GM19324 (cell line): ENCODE results near the gene NXF2B.
"Not testable (repeated sequence)": the region's sequence is repeated elsewhere in the genome, so short reads cannot be mapped to it uniquely, and the experiment has no call there.

Source experiments
- ATAC-seq: cut with Tn5 transposase; IDR thresholded peaks from one replicate; pipeline ENCODE4 v1.9.1; 2021; ENCODE audit warnings: mild to moderate bottlenecking, moderate library complexity; ENCODE audit not compliant: unreplicated experiment, low FRiP score

The NXF2B gene, protein sequence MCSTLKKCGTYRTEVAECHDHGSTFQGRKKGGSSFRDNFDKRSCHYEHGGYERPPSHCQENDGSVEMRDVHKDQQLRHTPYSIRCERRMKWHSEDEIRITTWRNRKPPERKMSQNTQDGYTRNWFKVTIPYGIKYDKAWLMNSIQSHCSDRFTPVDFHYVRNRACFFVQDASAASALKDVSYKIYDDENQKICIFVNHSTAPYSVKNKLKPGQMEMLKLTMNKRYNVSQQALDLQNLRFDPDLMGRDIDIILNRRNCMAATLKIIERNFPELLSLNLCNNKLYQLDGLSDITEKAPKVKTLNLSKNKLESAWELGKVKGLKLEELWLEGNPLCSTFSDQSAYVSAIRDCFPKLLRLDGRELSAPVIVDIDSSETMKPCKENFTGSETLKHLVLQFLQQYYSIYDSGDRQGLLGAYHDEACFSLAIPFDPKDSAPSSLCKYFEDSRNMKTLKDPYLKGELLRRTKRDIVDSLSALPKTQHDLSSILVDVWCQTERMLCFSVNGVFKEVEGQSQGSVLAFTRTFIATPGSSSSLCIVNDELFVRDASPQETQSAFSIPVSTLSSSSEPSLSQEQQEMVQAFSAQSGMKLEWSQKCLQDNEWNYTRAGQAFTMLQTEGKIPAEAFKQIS

DNA sequence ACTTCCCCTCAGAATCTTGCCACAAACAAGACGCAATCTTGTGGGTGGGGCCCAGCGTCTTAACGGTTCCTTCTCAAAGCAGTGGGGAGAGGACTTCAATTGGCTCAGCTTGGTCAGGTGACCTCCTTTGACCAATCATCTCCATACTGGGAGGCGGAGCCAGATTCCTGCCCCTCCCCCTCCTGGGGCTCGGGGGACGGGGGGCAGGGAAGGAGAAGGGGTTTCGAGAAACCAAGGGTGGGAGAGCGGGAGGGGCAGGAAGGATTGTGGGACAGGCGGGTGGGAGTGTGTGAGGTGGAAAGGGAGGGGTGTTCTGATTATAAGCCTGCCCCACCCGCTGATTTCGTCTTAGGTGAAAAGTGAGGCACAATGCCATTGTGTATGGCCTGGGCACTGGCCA lies at the start of gene NXF2B:
Gene NXF2B, minus strand, starts transcription at position 101 of the 400 bp plus-strand sequence. CDS start 59,972 bp downstream, outside the sequence.
- not testable (repeated sequence) for ATAC-seq

GRCh38 chrX:102478765-102479164 lies 39.0 kb upstream of the NXF2B start:
- not testable (repeated sequence) for ATAC-seq

DNA sequence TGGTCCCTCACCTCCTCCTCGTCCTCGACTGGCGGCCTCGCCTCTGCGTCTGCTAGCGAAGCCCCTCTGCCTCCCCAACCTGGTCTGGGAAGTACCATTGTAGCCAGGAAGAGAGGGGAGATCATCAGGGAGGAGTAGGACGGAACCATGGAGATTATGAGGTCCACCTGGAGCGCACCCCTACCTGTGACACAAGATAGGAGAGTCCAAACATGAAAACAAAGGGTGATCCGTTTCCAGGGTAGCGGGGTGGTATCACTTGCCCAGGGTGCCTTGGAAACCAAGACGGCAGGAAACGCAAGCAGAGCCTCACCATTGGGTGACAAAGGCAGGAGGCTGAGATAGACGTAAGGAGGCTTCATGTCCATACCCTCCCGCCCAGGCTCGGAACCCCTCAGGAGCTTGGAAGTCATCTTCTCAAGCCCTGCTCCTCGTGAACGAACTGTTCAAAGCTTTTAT lies 32.0 kb upstream of the NXF2B start, which contains the start of gene TCP11X2:
Gene TCP11X2, minus strand, starts transcription at position 51 of the 459 bp plus-strand sequence.
- not testable (repeated sequence) for ATAC-seq

GRCh38 chrX:102470215-102470614 lies 30.4 kb upstream of the NXF2B start:
- not testable (repeated sequence) for ATAC-seq

- ATAC-seq, result not testable (repeated sequence)
Observed at GRCh38 chrX:102458615-102459014, 18.8 kb upstream of the NXF2B start.

- ATAC-seq, result not testable (repeated sequence)
Observed at GRCh38 chrX:102414493-102414892, 25.3 kb downstream of the NXF2B start.

- no peak for ATAC-seq
Observed at GRCh38 chrX:102345916-102346315, 93.9 kb downstream of the NXF2B start.

- ATAC-seq, result no peak
Observed at GRCh38 chrX:102341867-102342266, 97.9 kb downstream of the NXF2B start.

- ATAC-seq, result no peak
Observed at GRCh38 chrX:102339312-102340298, 100.2 kb downstream of the NXF2B start.

GRCh38 chrX:102338162-102338561 lies 101.6 kb downstream of the NXF2B start:
- no peak for ATAC-seq
